HPDE6-E6E7 (cell line): ENCODE results near the gene CNTNAP4.

Experiments
- DNase-seq: peaks from one replicate; pipeline ENCODE4 v3.0.0; 2011; ENCODE audit warnings: missing footprints; ENCODE audit errors: extremely low spot score

Gene CNTNAP4

DNA sequence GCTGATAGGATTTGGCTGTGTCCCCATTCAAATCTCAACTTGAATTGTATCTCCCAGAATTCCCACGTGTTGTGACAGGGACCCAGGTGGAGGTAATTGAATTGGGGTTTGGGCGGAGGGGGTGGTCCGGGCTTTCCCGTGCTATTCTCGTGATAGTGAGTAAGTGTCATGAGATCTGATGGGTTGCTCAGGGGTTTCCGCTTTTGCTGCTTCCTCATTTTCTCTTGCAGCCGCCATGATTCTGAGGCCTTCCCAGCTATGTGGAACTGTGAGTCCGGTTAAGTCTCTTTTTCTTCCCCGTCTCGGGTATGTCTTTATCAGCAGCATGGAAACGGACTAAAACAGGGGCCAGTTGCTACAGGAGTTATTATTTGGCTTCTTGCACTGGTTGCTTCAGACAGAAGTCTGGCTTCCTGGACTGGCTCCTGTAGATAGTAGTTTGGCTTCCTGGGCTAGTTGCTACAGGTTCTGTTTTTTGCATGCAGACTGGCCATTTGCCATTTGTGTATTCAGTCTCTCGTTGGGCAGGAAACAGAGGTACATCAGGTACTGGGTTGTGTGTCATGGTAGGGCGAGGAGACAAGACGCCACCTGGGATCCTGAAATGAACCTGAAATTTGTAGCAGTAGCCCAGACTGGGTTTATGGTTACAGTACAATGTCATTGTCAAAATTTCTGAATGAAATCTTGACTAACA is 32.6 kb downstream of the CNTNAP4 start:
- no peak for DNase-seq

DNA sequence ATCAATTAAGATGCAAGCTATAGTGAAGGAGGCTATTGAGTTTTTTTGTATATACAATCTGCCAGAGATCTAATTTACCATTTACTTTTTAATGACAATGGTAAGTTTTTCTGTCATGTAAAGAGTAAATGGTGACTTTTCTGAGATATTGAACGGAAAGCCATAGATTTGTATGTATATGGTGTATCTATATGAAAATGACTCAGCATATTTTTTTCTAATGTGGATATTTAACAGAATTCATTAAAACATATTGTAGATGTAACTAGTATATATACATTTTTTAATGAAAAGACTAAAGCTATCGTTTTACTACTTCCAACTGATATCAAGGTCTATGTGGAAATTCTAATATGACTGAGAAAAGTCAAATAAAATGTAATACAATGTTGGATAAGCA is 34.1 kb downstream of the CNTNAP4 start:
- no peak for DNase-seq

- DNase-seq: no peak
Observed at GRCh38 chr16:76318565-76318964, 41.4 kb downstream of the CNTNAP4 start.

GRCh38 chr16:76329106-76329505 is 51.9 kb downstream of the CNTNAP4 start:
- DNase-seq: no peak

DNA sequence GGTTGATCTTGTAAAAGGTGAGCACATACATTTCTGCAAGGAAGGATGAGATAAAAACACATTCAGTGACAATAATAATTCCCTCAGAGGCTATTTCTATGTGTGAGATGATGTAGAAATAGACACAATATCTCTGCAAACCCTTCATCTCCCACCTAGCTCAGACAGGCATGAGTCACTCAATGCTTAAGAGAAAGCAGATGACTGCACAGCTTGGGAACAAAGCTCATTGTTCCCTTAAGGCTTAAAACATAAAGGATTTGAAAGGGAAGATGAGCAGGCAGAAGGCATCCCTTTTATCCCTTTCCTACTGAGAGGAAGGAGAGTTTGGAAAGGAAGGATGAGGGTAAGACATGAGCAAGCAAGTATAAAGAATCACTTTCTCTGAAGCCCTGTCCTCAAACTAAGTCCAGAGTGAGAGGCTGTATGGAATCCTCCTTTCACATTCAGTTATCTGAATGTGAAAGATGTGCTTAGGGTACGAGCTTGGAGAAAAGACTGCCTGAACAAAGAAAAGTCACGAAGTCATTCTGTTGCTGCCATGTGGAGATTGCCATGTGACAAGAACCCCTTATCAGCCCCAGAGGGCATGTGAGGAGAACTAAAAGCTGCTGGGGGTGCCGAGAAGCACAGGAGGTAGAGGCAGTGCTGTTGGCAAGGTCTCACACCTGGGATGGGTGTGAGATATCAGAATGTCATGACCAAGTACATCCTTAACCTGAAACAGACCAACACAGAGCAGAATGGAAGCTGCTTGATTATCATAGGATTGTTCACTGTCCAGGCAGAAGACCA is 58.2 kb downstream of the CNTNAP4 start:
- no peak for DNase-seq

DNA sequence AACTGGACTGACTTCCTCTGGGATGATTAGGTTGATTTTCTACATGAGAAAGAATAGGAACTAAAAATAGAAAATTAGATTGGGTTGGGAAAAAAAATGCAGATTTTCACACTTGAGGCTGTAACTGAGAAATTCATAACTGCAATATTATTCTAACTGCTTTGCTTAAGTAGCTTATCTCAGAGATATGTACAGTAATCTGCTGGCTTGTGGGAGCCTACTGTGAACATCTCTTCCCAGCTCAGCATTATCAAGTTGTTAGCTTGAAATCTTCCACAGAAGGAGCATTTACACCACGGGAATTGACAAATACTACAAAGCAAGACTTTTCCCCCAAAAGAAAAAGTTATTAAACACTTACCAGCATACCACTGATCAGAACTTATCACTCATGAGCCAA is 58.9 kb downstream of the CNTNAP4 start:
- no peak for DNase-seq

DNA sequence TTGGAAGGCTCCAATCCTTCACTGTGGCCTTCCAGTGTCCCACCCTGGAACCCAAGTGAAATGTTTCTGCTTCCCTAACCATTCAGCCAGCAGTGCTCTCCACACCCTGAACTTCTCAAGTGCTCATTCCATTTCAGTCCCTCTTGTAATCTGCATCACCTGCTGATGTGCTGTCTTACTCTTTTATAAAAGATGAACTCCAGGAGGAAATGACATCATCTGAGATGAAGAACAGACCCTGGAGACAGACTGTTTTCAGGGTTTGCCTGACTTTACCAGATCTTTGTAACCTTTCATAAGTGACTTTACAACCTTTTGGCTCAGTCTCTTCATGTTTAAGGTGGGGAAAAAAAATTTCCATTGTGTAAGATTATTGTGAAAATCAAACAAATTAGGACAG is 61.3 kb downstream of the CNTNAP4 start:
- no peak for DNase-seq

GRCh38 chr16:76343769-76344168 is 66.6 kb downstream of the CNTNAP4 start:
- DNase-seq: no peak

- DNase-seq: no peak
Observed at GRCh38 chr16:76345163-76345661, 68.0 kb downstream of the CNTNAP4 start.

DNA sequence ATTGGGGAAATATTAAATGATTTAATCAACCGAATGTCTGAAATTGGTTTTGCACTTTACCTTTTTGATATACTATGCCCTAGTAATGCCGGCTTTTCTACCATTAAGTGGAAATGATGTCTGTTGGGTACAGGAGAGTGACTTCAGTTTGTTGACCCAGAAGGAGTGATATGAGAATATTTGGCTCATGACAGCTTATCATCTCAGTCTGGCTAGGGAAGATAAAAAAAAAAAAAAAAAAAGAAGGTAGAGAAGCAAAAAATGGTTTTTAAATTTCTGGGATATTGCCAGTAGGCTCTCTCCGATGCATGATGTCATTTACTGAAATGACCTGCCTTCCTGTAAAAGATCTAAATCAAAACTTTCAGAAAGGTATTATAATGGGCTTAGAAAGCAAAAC is 69.0 kb downstream of the CNTNAP4 start:
- no peak for DNase-seq

DNA sequence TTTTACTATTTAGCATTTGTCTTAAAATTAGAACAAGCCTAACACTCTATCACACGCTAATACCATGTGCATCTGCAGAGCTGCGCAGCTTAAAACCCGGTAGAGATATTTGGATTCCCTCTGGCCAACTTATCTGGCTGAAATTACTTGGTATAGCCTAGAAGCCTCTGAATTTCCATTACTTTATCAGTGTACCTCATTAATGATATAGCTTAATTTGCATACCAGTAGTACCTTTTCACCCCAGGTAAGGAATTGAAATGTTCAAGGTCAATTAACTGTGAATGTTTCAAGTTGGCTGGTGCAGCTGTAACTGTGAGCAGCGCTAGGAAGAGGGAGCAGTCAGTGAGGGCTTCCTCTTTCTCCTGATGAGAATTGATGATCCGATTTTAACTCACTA is 74.2 kb downstream of the CNTNAP4 start:
- no peak for DNase-seq

GRCh38 chr16:76360404-76360803 is 83.2 kb downstream of the CNTNAP4 start:
- DNase-seq: no peak

GRCh38 chr16:76370344-76370743 is 93.1 kb downstream of the CNTNAP4 start:
- no peak for DNase-seq

DNA sequence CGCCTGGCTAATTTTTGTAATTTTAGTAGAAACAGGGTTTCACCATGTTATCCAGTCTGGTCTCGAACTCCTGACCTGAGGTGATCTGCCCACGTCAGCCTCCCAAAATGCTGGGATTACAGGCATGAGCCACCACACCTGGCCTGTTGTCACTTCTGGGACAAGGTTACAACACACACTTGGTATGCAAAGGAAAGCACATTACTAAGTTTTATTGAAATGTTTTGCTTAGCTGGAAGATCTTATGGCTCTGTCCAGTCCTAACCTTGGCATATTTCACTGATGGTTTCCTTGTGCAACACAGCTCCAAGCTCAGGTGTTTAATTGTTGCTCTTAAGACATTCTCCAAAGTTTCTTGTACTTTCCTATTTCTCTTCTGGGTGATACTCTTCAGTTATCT is 94.2 kb downstream of the CNTNAP4 start:
- DNase-seq: no peak

DNA sequence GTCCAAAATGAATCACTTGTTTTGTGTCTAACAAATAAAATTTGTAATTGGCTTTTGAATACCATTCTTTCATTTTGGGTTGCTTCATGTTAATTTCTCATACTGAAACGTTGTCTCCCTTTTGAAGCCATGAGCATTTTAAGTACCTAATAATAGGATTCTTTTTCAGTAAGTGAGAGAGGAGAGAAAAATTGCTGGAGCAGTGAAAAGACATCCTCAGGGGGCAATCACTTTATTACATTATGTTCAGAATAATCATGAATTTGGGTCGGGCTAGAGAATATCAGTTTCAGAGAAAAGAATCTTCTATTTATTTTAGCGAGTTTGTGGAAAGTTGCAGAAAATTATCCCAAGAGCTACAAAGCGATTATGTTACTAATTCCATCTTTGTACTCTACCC is 96.8 kb downstream of the CNTNAP4 start:
- DNase-seq: no peak

GRCh38 chr16:76376988-76377387 is 99.8 kb downstream of the CNTNAP4 start:
- DNase-seq: no peak

GRCh38 chr16:76378020-76378419 is 100.8 kb downstream of the CNTNAP4 start:
- DNase-seq: no peak

DNA sequence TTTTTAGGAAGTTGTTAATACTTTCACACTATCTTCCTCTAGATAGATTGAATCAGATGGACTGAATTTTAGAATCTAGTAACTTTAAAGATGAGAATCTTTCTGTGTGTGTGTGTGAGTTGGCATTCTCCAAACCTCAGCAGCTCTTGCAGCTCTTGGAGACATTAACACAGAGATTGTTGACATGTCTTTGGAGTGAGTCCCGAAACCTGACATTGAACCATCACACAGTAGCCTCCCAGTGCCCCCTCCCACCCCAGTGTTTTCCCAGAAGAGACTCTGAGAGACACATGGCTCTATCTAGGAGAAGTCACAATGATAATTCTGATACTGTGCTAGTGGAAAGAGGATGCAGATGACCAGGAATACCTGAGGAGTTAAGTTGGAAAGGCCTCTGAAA is 103.9 kb downstream of the CNTNAP4 start:
- DNase-seq: no peak

DNA sequence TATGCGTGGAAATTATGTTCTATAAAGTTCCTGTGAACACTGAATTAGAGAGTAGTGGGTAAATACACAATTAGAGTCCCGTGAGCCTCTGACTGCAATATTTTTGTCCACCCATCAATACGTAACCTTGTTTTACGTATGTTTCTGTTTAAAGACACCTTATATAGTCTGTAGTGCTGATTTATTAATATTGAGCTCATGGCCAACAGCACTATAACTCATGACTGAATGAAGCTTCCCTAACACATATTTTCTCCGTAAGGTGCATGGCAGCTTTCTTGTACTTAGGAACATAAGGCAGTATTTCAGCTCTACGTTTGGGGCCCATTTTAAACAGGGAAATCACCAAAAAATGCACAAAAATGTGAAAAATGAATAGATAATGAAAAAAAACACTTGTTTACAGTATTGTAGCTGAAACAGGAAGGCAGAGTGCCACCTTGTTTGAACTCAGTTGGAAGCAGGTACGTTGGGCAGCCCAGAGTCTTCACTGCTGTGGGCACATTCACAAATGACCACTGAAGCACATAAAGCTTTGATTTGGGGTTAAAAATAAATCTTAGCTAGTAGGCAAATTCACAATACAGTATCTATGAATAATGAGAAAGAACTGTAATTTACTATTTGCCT is 108.5 kb downstream of the CNTNAP4 start:
- no peak for DNase-seq

DNA sequence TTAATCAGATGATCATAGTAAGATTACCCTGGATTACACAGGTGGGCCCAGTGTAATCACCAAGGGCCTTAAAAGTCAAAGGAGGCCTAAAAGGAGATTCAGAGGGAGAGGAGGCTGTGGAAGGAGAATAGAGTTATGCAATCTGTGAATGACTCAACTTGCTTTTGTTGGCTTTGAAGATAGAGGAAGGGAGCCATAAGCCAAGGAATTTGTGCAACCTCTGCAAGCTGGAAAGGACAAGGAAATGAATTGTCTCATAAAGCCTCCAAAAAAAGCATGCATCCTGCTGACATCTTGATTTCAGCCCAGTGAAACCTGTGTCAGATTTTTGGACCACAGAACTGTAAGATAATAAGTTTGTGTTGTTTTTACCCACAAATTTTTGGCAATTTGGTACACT is 109.6 kb downstream of the CNTNAP4 start:
- no peak for DNase-seq

DNA sequence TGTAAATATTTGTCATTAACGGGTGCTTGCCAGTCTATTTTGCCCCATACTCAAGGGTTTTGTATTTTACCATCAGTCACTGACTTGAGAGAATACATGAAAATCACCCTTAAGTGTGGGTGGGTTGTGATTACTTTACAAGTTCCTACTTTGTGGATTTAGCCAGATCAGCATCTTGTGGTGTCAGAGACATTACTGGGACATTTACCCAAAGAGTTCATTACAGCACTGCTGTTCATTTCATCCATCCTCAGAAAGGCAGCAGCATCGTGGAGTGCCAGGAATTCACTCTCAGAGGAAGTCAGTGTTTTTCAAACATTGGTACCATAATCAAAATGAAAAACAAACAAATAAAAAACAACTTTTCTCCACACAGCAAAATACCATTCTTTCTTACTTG is 110.8 kb downstream of the CNTNAP4 start:
- DNase-seq: no peak

DNA sequence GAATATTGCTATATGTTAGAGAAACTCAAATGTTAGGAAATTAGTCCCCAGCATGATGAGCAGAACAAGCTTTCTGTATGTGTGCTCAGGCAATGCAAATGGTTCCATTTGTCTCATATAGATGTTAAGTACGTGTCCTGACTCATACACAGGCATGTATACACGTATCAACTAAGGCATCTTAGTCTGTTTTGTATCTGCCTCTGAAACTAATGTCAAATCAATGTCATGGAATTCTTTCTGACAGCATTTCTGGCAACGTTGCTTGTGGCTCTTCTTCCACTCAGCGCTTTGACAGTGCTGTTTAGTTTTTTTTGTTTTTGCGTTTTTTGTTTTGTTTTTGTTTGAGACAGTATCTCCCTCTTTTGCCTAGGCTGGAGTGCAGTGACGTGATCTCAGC is 111.9 kb downstream of the CNTNAP4 start:
- no peak for DNase-seq

DNA sequence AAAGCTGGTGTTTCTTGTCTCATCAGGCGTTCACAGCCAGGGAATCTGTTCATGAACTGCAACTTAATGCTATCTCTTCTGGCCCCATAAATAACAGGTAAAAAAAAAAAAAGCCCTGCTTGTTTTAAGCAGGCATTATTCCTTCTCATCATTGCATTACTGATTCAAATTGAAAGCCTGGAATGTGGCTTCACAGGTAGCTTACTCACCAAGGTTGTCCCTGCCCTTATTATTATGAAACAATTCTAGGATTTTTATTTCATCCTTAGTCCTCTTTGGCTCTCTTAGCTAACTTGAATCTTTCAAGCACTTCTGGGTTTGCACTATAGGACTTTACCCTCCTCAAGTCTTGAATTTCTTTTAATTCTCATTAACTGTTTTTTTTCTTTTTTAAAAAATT is 113.3 kb downstream of the CNTNAP4 start:
- DNase-seq: no peak
